Natural killer cell (primary cell): ENCODE measurements around the gene IKBIP. TPM values are rescaled to one million over a fixed set of nuclear protein-coding genes. Genes with fewer than 3 reads are reported as not detected.

Experiments
- ATAC-seq, 3 donors: fragments of 150-1000 bp in 2 of 3; fragments of 200-7000 bp in 1 of 3; cut with Tn5 transposase; 1 replicate in 1 of 3; 2 replicates in 2 of 3; pipeline ENCODE4 v1.10.0; 2021; ENCODE audit warnings: mild to moderate bottlenecking in 2 of 3, moderate library complexity in 2 of 3
- DNase-seq, 2 donors: peaks; one replicate each; pipeline versions ENCODE4 v3.0.0 to v3.0.0-alpha.2; 2013 to 2021; ENCODE audit warnings: mixed read lengths in 1 of 2
- H3K27ac ChIP-seq: one replicate; pipeline ENCODE4 v1.5.1; 2013; ENCODE audit warnings: mild to moderate bottlenecking, low read length
- H3K27me3 ChIP-seq: one replicate; pipeline ENCODE4 v1.6.1; 2013; ENCODE audit warnings: low read length; ENCODE audit not compliant: control insufficient read depth, insufficient read depth
- H3K36me3 ChIP-seq: one replicate; pipeline ENCODE4 v1.6.1; 2013; ENCODE audit warnings: low read length; ENCODE audit not compliant: control insufficient read depth, insufficient read depth
- H3K4me1 ChIP-seq: one replicate; pipeline ENCODE4 v1.6.1; 2013; ENCODE audit warnings: low read length; ENCODE audit not compliant: control insufficient read depth, insufficient read depth
- H3K4me3 ChIP-seq: one replicate; pipeline ENCODE4 v1.5.1; 2013; ENCODE audit warnings: low read length
- H3K9me3 ChIP-seq: one replicate; pipeline ENCODE4 v1.6.1; 2013; ENCODE audit warnings: low read length; ENCODE audit not compliant: control insufficient read depth, insufficient read depth
- H3K27ac Mint-ChIP-seq, 2 donors: one replicate each; pipeline ENCODE4 v1.8.0; 2022; ENCODE audit warnings: mild to moderate bottlenecking in 2 of 2, mixed read lengths in 2 of 2, moderate library complexity in 1 of 2
- H3K27me3 Mint-ChIP-seq, 2 donors: one replicate each; pipeline ENCODE4 v1.8.0; 2022; ENCODE audit warnings: low read depth in 2 of 2, mixed read lengths in 2 of 2
- H3K36me3 Mint-ChIP-seq: one replicate; pipeline ENCODE4 v1.8.0; 2022; ENCODE audit warnings: mixed read lengths
- H3K4me1 Mint-ChIP-seq, 2 donors: one replicate each; pipeline ENCODE4 v1.8.0; 2022; ENCODE audit warnings: mixed read lengths in 2 of 2
- H3K4me3 Mint-ChIP-seq: one replicate; pipeline ENCODE4 v1.8.0; 2022; ENCODE audit warnings: mild to moderate bottlenecking, moderate library complexity, mixed read lengths
- H3K9me3 Mint-ChIP-seq, 2 donors: one replicate each; pipeline ENCODE4 v1.8.0; 2022; ENCODE audit warnings: mixed read lengths in 2 of 2
- CTCF ChIP-seq: fragments of 200-600 bp; IDR thresholded peaks from one replicate; pipeline ENCODE4 v1.8.0; 2022; ENCODE audit warnings: antibody characterized with exemption
- WGBS: methylation state at CpG from one replicate; pipeline ENCODE4 v1.1.7; 2013; ENCODE audit warnings: missing lambda C conversion rate; ENCODE audit not compliant: insufficient coverage; 5-methylcytosine and 5-hydroxymethylcytosine counted together
- intact Hi-C: fragments of 100-400 bp; cut with micrococcal nuclease; formaldehyde crosslinking; loops from one replicate; pipeline ENCODE4 v1.14.2; 2022
- total RNA-seq, 4 donors: library from RNA; stranded (reverse); fragments of 120-200 nt in 1 of 4; gene quantifications; one replicate each; pipeline versions ENCODE4 v1.2.3 to v1.2.4, GENCODE V29; 2013 to 2022

The IKBIP gene
- total RNA-seq, 3 donors from 2014 or later (not counting 1 experiment from before 2014, with no cell fraction given), result 3.9 to 6.3 (median 4.6) TPM

GRCh38 chr12:98593351-98594049 is 51.1 kb downstream of the IKBIP start, which contains the start of gene SLC25A3:
Gene SLC25A3, plus strand, starts transcription at chr12:98593686. Its CDS starts 293 bp downstream, at chr12:98593979.
- H3K27ac ChIP-seq, result peak within 1 kb of the TSS; percentile 89
- peaks cover 34 to 36% of the 10 kb centered on the region in 2 donors for H3K4me1 Mint-ChIP-seq
- peaks cover 7% of the 10 kb centered on the region for H3K4me1 ChIP-seq
- no peaks in the 10 kb centered on the region for H3K27me3 Mint-ChIP-seq
- no peaks in the 10 kb centered on the region for H3K9me3 Mint-ChIP-seq
- peak within 1 kb of the TSS; percentile 92 to 99 for H3K27ac Mint-ChIP-seq
- peaks cover 23% of the 10 kb centered on the region for H3K36me3 ChIP-seq
- WGBS, result under 1% methylated on average over 67 of the region's 67 CpGs
- DNase-seq (peak; percentile 91 to 99), ATAC-seq (peak; percentile 94 to 100 (median 97))
- no peak for TF ChIP-seq CTCF
- peak within 1 kb of the TSS; percentile 63 for H3K4me3 ChIP-seq
- peak within 1 kb of the TSS; percentile 98 for H3K4me3 Mint-ChIP-seq
- intact Hi-C loops, result loop anchor here (1.0 to 2.0 kb wide), 4 partner anchors 19 to 90 kb away; partner anchors contain the start of genes APAF1 and TMPO
- H3K36me3 Mint-ChIP-seq, result no peaks in the 10 kb centered on the region
- no peaks in the 10 kb centered on the region for H3K27me3 ChIP-seq
- no peaks in the 10 kb centered on the region for H3K9me3 ChIP-seq

GRCh38 chr12:98592825-98593322 is 51.7 kb downstream of the IKBIP start:
- H3K27ac ChIP-seq, result peak overlapping the region; percentile 89
- Mint-ChIP-seq H3K4me3 (peak overlapping the region; percentile 98), H3K4me1 (peaks cover 34 to 36% of the 10 kb centered on the region in 2 donors), H3K27me3 (no peaks in the 10 kb centered on the region), H3K36me3 (no peaks in the 10 kb centered on the region), H3K27ac (peak overlapping the region; percentile 92 to 99), H3K9me3 (no peaks in the 10 kb centered on the region)
- H3K4me1 ChIP-seq, result peaks cover 7% of the 10 kb centered on the region
- intact Hi-C loops, result loop anchor here (1.0 to 2.0 kb wide), 3 partner anchors 52 to 90 kb away; partner anchors contain the start of genes APAF1 and TMPO
- DNase-seq (peak in 1 of 2 donors; percentile 63), ATAC-seq (peak in 1 of 3 donors; percentile 1)
- no peak for TF ChIP-seq CTCF
- WGBS, result 55% methylated on average over 9 of the region's 9 CpGs
- H3K27me3 ChIP-seq, result no peaks in the 10 kb centered on the region
- peaks cover 17% of the 10 kb centered on the region for H3K36me3 ChIP-seq
- peak overlapping the region; percentile 63 for H3K4me3 ChIP-seq
- H3K9me3 ChIP-seq, result no peaks in the 10 kb centered on the region

- Mint-ChIP-seq H3K9me3 (no peaks in the 10 kb centered on the region), H3K4me1 (peaks cover 28 to 30% of the 10 kb centered on the region in 2 donors), H3K27me3 (no peaks in the 10 kb centered on the region), H3K36me3 (no peaks in the 10 kb centered on the region), H3K4me3 (peak overlapping the region; percentile 32), H3K27ac (peak overlapping the region; percentile 21 to 71)
- Histone ChIP-seq H3K36me3 (peaks cover 3% of the 10 kb centered on the region), H3K27ac (no peak overlapping the region), H3K4me3 (no peak overlapping the region), H3K9me3 (no peaks in the 10 kb centered on the region), H3K27me3 (no peaks in the 10 kb centered on the region), H3K4me1 (peaks cover 4% of the 10 kb centered on the region)
- intact Hi-C loops, result no loop called here
- 84% methylated on average over 2 of the region's 4 CpGs for WGBS
- no peak for TF ChIP-seq CTCF
- no peak for DNase-seq
- ATAC-seq, result no peak
These were observed 53.4 kb downstream of the IKBIP start for GRCh38 chr12:98591209-98591608.
